HepG2 (cell line): ENCODE results near the gene CEBPA. TPM values are rescaled to one million over a fixed set of nuclear protein-coding genes. Genes with fewer than 3 reads are reported as not detected.

Experiments used
- CHD4 ChIP-seq: fragments of 200-600 bp; sonication (generic); IDR thresholded peaks from 2 replicates; pipeline ENCODE4 v1.7.0; 2017; ENCODE audit warnings: mild to moderate bottlenecking, low read length, borderline replicate concordance
- GABPA ChIP-seq, 2 experiments: IDR thresholded peaks; 2 replicates each; pipeline ENCODE4 v1.6.1; 2011 to 2016; ENCODE audit warnings: low read depth in 2 of 2, low read length in 1 of 2, missing biosample characterization in 1 of 2, missing genetic modification characterization in 1 of 2
- GATA4 ChIP-seq: sonication (generic); IDR thresholded peaks from 2 replicates; pipeline ENCODE4 v1.6.1; 2016; ENCODE audit warnings: antibody characterized with exemption, low read depth, borderline replicate concordance
- GATAD2A ChIP-seq: IDR thresholded peaks from 2 replicates; pipeline ENCODE4 v1.6.1; 2016
- GLI4 ChIP-seq: sonication (generic); formaldehyde crosslinking; IDR thresholded peaks from 2 replicates; pipeline ENCODE4 v1.5.1; 2020; ENCODE audit warnings: missing genetic modification reagents, mild to moderate bottlenecking, moderate library complexity, borderline replicate concordance
- GTF2F1 ChIP-seq: fragments of 150-350 bp; IDR thresholded peaks from 2 replicates; pipeline ENCODE4 v1.6.1; 2014; ENCODE audit warnings: low read length
- HNF1A ChIP-seq, 2 experiments: sonication (generic) in 1 of 2; formaldehyde crosslinking in 1 of 2; IDR thresholded peaks; 2 replicates each; pipeline versions ENCODE4 v1.4.0 to v1.6.1; 2016 to 2020; ENCODE audit warnings: borderline replicate concordance in 1 of 2, low read depth in 1 of 2, mild to moderate bottlenecking in 1 of 2, missing genetic modification reagents in 1 of 2
- KDM5A ChIP-seq: fragments of 200-600 bp; sonication (generic); IDR thresholded peaks from 2 replicates; pipeline ENCODE4 v1.7.0; 2018; ENCODE audit warnings: antibody characterized with exemption, mild to moderate bottlenecking, low read length, borderline replicate concordance
- MEIS1 ChIP-seq: sonication (generic); formaldehyde crosslinking; IDR thresholded peaks from 2 replicates; pipeline ENCODE4 v1.9.0; 2021; ENCODE audit warnings: mild to moderate bottlenecking, missing genetic modification reagents, moderate library complexity, borderline replicate concordance
- POLR2A ChIP-seq, 2 experiments: IDR thresholded peaks; 2 replicates each; pipeline ENCODE4 v1.6.1; 2011; ENCODE audit warnings: low read depth in 2 of 2, low read length in 2 of 2, mild to moderate bottlenecking in 1 of 2, moderate library complexity in 1 of 2; ENCODE audit not compliant: insufficient read depth in 1 of 2
- THAP8 ChIP-seq: sonication (generic); formaldehyde crosslinking; IDR thresholded peaks from 2 replicates; pipeline ENCODE4 v1.5.1; 2020; ENCODE audit warnings: missing genetic modification reagents, mild to moderate bottlenecking, borderline replicate concordance
- ZBTB8A ChIP-seq: sonication (generic); formaldehyde crosslinking; IDR thresholded peaks from 2 replicates; pipeline ENCODE4 v1.4.0; 2020; ENCODE audit warnings: mild to moderate bottlenecking, low read depth, missing genetic modification reagents, borderline replicate concordance
- ZEB1 ChIP-seq: IDR thresholded peaks from 2 replicates; pipeline ENCODE4 v1.6.1; 2012; ENCODE audit warnings: mild to moderate bottlenecking, low read depth, inconsistent platforms; ENCODE audit not compliant: insufficient replicate concordance
- ZNF101 ChIP-seq: sonication (generic); formaldehyde crosslinking; IDR thresholded peaks from 2 replicates; pipeline ENCODE4 v1.4.0; 2020; ENCODE audit warnings: mild to moderate bottlenecking, low read depth, missing genetic modification reagents, borderline replicate concordance
- ZNF235 ChIP-seq: sonication (generic); formaldehyde crosslinking; IDR thresholded peaks from 2 replicates; pipeline ENCODE4 v1.8.1; 2023; ENCODE audit warnings: mild to moderate bottlenecking, missing genetic modification reagents, borderline replicate concordance
- ZNF343 ChIP-seq: sonication (generic); formaldehyde crosslinking; IDR thresholded peaks from 2 replicates; pipeline ENCODE4 v1.4.0; 2020; ENCODE audit warnings: mild to moderate bottlenecking, missing genetic modification reagents
- ZNF446 ChIP-seq: sonication (generic); formaldehyde crosslinking; IDR thresholded peaks from 2 replicates; pipeline ENCODE4 v1.5.0; 2020; ENCODE audit warnings: mild to moderate bottlenecking, missing genetic modification reagents
- ZNF468 ChIP-seq: sonication (generic); formaldehyde crosslinking; IDR thresholded peaks from 2 replicates; pipeline ENCODE4 v1.8.0; 2022; ENCODE audit warnings: mild to moderate bottlenecking, moderate library complexity, missing genetic modification reagents
- ZNF652 ChIP-seq: IDR thresholded peaks from 2 replicates; pipeline ENCODE4 v1.6.1; 2016; ENCODE audit warnings: low read depth, borderline replicate concordance
- polyA plus RNA-seq, 8 experiments: library from polyadenylated mRNA; depleted of rRNA in 3 of 8; stranded (reverse) in 7 of 8; unstranded in 1 of 8; fragments of >200 nt; fragmentation: Illumina TruSeq in 4 of 8; extraction: Trizol in 4 of 8; gene quantifications; 2 replicates each; pipeline versions ENCODE4 v1.2.1 to v1.2.3, GENCODE V29; 2011 to 2016; ENCODE audit warnings: low read depth in 4 of 8, missing spikeins in 1 of 8, mixed read lengths in 1 of 8; ENCODE audit not compliant: insufficient read depth in 1 of 8
- total RNA-seq, 5 experiments: library from RNA; depleted of rRNA; stranded (reverse); fragments of >200 nt; fragmentation: Illumina TruSeq; extraction: Trizol; gene quantifications; 2 replicates each; pipeline ENCODE4 v1.2.3, GENCODE V29; 2016; ENCODE audit warnings: low read depth in 1 of 5
- TF ChIP-seq, protein P1 (sequence below): IDR thresholded peaks from 2 replicates; pipeline ENCODE4 v1.6.1; 2016; ENCODE audit warnings: missing compliant biosample characterization, missing genetic modification reagents, borderline replicate concordance

Gene CEBPA
- total and polyA plus RNA-seq, 2 of the 13 experiments (the other 11 are each of a cell fraction or from before 2014, with no cell fraction given): 24.8 to 103 TPM

DNA sequence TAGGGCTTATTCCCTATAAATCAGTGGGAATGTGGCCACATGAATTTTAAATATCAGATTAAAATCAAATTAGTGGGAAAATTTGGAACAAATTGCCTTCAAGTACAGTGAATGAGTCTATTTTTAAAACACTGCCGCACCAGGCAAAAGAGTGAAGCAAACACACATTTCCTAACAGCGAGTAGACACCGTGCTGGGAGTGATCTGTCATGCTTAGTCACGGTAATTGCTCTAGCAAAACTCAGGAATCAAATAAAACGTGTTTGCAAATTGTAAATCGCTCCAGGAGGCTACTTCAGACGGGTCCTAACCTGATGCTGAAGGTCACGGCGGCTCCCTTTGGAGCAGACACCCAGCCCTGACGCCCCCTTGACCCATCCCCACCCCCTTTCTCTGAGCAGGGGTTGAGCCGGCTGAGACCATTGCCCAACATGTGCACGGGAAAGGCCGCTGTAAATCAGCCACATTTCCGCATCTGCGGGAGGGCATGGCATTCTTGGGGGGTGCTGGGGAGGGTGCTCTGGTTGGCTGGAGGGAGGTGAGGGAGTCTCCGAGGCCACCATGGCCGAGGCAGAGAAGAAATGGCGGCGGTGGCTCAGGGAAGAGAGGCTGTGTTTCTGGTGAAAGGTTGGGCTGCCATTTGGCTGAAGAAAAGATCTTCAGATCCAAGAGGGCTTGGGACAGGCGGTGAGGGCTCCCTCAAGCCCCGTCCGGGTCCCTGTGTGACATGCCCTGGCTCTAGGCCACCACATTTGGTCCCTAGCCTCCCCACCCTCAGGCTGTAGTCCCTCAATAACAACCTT is 8.9 kb downstream of the CEBPA start (continued):
- TF ChIP-seq HNF1A (IDR thresholded peaks at IDR 0.05; ENCODE audit: low read depth) (peak; percentile 63), HNF1A (CRISPR knock-in tag; IDR thresholded peaks at IDR 0.05; ENCODE audit: borderline replicate concordance) (peak; percentile 86; the same call in 1 of the 2 replicates), KDM5A (no peak), ZNF468 (CRISPR knock-in tag) (no peak), ZEB1 (no peak), GATA4 (no peak), ZNF101 (no peak), GTF2F1 (no peak), THAP8 (no peak), ZBTB8A (CRISPR knock-in tag) (no peak), ZNF652 (CRISPR knock-in tag) (no peak), GATAD2A (peak; percentile 84), GABPA (IDR thresholded peaks at IDR 0.05; ENCODE audit: low read depth, low read length) (no peak), GABPA (CRISPR knock-in tag; IDR thresholded peaks at IDR 0.05; ENCODE audit: low read depth) (no peak), ZNF343 (CRISPR knock-in tag) (no peak), CHD4 (no peak), POLR2A (IDR thresholded peaks at IDR 0.05; ENCODE audit: insufficient read depth in 1 of 2, low read depth in 2 of 2, low read length in 2 of 2) (peak; percentile 54 to 74), ZNF235 (CRISPR knock-in tag) (no peak), ZNF446 (no peak), GLI4 (no peak), MEIS1 (CRISPR knock-in tag) (no peak)
- TF ChIP-seq, protein P1, sequence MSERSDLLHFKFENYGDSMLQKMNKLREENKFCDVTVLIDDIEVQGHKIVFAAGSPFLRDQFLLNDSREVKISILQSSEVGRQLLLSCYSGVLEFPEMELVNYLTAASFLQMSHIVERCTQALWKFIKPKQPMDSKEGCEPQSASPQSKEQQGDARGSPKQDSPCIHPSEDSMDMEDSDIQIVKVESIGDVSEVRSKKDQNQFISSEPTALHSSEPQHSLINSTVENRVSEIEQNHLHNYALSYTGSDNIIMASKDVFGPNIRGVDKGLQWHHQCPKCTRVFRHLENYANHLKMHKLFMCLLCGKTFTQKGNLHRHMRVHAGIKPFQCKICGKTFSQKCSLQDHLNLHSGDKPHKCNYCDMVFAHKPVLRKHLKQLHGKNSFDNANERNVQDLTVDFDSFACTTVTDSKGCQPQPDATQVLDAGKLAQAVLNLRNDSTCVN (CRISPR knock-in tag): peak; percentile 52; the same call in 1 of the 2 replicates
